DMS53 treated with DMSO at 0.1 percent for 48 hours (cell line): ENCODE results near the gene ABCG2.
"Not testable (repeated sequence)": the region's sequence is repeated elsewhere in the genome, so short reads cannot be mapped to it uniquely, and the experiment has no call there.

ENCODE experiments used
- DNase-seq: peaks from one replicate; lab custom pipeline; 2025; ENCODE audit not compliant: unreplicated experiment; lab: John Stamatoyannopoulos, UW

ABCG2 gene

DNA sequence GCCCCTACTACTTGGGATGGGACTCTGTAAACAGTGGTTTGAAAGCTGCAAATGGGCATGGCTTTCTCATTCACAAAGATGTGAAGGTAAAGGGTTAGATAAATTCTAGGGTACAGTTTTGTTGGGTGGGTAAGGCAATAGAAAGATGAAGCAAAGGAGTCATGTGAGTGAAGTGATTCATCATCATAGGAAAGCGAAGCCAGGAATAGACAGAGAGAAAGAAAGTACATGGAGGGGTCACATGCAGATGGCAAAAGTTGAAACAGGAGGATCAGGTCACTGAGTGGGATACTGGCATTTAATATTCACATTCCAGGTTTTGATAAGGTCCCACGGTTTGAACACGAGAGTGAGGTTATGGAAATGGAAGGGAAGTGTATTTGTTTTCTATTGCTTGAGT lies 8.2 kb upstream of the ABCG2 start:
- DNase-seq = no peak

DNA sequence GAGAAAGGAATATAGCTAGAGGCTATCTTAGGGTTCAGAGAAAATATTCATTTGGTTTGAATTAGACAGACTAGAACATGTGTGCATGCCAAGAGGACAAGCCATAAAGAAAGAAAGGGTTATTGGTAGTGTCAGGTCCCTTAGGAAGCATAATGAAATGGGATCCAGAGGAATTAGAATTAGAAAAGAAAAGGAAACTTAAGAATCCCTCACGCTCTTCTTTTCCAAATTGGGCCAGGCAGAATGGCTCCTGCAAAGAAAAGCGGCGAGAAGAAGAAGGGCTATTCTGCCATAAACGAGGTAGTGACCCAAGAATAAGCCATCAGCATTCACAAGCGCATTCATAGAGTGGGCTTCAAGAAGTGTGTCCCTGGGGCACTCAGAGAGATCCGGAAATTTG lies 4.9 kb upstream of the ABCG2 start:
- no peak for DNase-seq

DNA sequence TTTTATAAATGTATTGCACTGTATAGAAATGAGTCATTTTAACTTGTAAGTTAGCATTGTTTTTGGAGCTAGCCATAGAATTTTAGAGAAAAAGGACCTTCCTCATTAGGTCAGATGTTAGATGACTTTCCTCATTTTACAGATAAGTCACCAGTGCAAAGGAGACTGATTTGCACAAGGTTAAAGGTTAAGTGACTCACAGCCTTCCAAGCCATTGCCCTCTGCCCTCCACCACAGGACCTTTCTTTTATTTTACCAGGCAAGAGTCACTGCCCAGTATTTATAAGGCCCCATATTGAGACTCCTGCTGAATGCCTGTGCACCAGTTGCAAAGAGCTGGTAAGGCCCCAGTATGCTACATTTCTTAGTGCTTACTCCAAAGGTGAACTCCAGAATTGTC lies 4.2 kb upstream of the ABCG2 start:
- DNase-seq = no peak

DNA sequence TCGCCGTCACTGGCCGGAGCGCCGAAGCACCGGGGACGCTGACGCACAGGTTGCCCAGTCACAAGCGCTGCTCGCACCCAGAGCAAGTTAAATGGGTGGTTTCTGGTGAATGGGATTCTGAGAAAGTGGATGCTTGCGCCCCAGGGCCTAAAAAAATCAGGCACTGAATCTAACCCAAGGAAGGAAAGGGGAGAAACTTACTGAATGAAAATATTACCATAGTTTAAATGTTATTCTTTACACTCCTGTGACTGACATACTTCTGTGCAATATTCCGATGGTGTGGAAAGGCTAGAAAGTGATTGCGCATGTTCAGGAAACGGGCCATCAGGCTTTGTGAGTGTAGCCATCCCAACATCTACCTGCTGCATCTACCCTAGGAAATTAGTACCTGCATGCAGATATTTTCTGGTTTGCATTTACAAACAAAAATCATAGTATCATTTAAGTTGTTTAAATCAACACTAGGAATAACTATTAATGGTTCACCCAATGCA lies 838 bp upstream of the ABCG2 start:
- no peak for DNase-seq

DNA sequence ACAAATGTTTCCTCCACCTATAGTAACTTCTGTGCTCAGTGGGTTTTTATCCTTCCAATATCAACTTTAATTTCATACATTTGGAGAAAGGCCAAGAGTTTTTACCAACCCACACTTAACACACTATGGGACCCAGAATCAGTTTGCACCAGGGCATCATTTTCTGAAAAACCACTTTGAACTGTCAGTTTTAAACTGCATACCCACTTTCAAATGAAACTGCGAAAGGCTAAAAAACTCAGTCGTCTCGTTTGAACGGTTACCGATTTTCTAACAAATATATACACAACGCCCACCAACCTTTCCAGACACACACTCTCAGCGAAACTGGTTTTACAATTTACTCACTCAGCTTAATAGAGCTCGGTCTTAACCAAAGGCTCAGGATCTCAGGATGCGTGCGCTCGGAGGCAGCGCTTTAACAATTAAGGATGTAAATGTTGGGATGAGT lies 376 bp downstream of the ABCG2 start:
- no peak for DNase-seq

DNA sequence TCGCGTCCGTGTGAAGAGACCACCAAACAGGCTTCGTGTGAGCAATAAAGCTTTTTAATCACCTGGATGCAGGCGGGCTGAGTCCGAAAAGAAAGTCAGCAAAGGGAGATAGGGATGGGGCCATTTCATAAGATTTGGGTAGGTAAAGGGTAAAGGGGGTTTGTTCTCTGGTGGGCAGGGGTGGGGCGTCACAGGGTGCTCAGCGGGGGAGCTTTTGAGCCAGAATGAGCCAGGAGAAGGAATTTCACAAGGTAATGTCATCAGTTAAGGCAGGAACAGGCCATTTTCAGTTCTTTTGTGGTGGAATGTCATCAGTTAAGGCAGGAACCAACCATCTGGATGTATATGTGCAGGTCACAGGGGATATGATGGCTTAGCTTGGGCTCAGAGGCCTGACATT lies 6.1 kb downstream of the ABCG2 start:
- not testable (repeated sequence) for DNase-seq

DNA sequence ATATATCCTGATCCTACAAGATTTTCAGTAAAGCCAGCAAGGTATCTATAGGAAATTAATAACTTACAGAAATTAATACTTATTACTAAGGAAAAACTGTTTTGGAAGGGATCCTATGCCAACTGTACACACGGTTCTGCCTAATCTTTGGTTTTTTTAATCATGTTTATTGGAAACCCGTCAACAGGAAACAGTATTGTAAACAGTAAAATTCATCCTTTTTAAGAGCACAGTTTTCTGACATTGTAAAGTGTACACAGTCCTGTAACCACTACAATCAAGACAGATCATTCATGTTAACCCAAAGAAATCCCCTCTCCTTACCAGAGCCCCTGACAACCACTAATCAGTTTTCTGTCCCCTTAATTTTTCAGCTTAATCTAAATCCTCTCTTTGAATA lies 9.9 kb downstream of the ABCG2 start:
- no peak for DNase-seq

DNA sequence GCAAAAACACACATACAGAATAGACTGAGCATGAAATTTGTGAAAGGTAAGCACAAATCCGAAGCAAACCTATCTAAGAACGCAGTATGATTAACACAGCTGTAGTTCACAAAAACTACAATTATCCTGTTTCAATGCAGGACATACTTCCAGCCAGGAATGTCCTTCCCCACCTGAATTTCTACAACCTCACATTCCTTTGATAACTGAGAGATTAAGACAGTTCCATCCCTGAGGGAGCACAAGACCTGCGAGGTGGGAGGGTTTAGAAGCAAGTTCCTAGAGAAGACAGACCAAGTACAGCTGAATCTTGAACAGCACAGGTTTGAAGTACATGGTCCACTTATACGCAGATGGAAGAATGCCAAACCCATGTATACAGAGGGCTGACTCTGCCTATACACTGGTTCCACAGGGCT lies 10.6 kb downstream of the ABCG2 start:
- DNase-seq = no peak

DNA sequence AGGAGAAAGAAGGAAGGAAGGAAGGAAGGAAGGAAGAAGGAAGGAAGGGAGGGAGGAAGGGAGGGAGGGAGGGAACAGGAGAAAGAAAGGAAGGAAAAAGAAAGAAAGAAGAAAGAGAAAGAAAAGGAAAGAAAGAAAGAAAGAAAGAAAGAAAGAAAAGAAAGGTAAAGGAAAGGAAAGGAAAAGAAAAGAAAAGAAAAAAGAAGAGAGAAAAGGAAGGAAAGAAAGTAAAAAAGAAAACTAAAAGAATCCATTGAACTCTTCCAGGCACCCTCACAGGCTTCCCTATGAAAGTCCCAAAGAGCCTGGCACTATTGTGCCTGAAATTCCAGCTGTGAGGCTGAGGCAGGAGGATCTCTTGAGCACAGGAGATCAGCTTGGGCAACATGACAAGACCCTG lies 11.5 kb downstream of the ABCG2 start:
- no peak for DNase-seq

DNA sequence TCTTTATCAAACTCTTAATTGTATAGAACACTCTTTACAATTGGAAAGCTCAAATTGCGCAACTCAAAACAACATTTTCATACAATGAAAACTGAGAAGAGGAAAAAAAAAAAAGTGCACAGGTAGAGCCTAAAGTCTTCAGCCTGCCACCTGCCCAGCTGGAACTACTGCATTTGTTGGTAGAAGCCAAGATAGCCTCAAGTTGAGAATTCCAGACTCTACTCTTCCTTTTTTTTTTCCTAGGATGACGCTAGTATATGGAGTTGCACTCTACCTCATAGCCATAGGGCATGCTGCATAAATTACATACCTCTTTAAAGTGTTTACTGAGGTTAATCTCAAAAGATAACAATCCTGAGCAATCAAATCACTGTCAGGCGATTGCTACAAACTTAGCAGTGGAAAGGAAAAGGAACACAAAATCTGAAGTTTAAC lies 13.6 kb downstream of the ABCG2 start:
- no peak for DNase-seq

DNA sequence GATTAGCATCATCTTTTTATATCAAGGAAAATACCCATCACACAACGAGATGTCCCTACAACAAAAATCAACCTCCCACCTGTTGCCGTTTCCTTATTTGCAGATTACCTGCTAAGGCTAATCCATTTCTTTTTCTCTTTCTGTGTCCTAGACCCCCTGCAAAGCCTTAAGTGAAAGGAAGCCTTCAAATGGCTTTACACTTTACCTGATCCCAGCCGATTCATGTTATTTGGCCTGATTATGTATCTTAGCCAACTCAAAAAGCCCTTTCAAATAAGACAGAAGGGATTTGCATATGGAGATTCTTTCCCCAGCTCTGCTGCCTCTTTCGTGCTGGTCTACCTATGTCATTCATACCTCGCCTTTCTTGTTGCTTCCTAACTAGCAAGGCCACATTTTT lies 14.4 kb downstream of the ABCG2 start:
- DNase-seq = no peak

DNA sequence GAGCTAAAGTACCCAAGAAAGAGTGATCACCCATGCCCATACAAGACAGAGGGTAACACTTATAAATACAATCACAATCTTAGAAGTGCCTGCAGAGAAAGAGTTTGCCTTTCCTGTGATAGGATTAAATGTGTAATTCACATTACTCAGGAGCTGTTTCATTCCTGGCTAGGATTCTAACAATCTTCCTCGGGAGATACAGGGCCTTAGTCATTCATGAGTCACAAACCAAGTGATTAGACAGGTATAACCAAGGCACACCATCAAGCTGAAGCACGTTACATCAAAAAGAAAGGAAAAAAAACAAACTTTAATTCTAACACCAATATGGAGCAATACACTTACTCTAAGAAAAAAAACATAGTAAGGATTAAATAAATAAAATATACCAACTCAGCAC lies 14.9 kb downstream of the ABCG2 start:
- no peak for DNase-seq

DNA sequence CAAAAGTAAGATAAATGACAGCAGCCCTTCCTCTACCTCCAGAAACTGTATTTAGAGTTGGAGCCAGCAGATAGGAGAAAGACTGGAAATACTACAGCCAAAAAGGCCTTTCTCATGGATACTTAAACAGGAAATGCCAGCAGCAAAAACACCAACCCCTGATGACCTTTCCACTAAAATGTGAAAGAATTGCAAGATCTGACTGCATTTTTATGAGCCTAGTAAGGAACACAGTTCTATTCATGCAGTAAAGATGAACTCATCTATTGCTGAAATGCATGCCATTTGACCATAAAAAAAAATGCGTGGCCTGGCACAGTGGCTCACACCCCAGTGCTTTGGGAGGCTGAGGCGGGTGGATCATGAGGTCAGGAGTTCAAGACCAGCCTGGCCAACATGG lies 19.9 kb downstream of the ABCG2 start:
- DNase-seq = no peak

DNA sequence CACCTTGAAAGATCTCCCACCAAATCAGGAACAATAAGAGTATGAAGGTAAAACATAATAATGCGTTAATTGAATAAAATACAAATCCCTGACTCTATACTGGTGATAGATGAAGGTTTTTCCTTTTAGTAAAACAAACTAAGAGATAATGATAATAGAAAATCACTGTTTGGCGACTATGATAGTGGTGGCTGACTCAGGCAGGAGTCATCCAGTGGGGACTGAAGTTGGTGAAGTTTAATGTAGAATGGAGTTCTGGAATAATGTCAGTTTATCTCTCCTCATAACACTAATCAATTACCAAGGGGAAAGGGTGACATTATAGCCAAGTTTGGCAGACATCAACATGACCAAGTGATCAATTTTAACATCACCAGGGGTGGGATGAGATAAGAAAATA lies 21.3 kb downstream of the ABCG2 start:
- DNase-seq = no peak

DNA sequence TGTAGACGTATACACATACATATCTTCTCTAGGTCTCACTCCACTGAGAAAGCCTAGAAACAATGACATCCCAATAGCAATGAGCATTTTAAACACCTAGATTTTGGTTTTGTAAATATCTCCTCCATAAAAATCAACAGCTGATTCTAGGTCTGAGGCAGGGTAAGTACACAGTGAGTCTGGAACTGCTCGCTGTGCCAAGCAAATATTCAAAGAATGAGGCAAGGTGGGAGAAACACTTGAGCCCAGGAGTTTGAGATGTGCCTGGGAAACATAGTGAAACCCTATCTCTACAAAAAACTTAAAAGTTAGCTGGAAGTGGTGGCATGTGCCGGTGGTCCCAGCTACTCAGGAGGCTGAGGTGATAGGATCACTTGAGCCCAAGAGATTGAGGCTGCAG lies 22.2 kb downstream of the ABCG2 start:
- no peak for DNase-seq

DNA sequence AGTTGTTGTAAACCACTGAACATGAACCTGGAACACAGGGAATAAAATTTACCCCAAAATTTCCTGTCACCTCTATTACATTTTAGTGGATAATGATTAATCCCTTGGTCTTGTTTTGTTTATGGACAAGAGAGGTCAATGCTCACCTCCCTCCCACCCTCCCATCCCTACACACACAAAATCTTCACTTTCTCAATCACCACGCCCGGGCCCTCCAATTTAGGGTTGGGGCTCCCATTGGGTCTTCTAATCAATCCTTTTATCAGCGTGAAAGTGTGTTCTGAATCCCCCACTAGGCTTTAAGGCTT lies 23.1 kb downstream of the ABCG2 start:
- no peak for DNase-seq

DNA sequence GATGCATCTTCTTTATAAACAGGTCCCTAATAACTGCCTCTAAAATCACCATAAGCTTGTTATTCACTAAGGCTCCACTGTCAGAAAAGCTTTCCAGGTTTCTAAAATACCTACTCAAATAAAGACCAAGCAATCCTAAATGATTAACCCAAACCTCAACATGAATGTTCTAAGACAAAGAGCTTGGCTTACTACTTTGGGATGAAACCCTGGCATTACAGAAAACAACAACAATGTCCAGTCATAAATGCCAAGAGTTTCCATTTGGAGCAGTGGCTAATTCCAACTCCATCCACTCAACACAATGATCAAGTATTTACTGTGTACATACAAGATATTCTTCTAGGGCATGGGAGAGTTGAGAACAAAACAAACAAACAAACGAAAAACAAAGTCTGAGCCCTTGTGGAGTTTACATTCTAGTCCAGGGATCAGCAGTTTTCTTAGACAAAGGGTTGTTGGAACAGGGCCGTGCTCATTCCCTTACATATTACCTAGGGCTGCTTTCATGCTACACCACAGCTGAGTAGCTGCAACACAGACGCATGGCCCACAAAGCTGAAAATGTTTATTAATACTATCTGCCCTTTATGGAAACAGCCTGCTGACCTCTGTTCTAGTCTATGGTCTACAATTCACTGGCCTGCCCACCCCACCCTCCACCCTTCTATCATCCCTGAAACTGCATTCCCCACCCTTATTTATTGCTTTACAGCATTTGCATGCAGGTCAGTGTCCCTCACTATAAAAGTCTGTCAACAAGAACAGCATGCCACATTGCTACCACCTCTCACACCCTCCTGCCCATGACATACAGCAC lies 23.7 kb downstream of the ABCG2 start:
- no peak for DNase-seq

DNA sequence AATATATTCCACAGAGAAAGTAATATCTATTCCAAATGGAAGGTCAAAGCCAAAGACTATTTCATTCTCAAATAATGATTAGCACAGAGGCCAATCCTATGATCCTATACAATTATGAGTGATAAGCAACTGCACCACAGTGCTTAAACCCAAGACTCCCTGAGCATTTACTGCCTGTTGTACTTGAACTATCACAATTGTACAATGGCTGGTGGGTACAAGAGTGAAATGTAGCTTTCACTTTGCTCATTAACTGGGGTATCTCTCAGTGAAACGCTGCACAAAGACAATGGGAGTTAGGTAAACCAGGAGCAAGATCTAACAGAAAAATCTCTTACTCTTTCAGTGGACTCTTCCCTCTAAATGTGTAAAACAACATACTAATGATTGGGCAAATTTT lies 24.3 kb downstream of the ABCG2 start:
- DNase-seq = no peak

DNA sequence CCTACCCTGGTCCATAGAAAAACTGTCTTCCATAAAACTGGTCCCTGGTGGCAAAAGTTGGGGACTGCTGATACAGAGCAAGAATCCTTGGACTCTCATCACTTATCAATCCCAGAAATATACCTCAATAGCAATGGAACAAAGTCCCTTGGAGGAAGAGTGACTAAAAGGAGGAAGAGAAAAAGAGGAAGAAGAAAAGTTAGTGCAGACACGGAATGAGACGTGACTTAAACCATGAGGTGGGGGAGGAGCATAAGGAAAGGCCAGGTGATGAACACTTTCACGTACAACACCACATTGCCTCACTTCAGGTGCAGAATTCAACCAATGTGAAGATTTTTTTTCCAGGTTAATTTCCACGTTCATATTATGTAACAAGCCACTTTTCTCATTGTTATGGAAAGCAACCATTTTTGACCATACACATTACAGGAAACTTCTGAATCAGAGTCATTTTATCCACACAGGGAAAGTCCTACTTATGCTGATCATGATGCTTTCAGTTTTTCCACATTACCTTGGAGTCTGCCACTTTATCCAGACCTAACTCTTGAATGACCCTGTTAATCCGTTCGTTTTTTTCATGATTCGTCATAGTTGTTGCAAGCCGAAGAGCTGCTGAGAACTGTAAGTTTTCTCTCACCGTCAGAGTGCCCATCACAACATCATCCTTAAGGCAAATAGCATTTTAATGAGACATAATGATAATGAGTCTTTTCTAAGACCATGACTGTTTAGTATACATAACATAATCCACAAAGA lies 27.7 kb downstream of the ABCG2 start:
- no peak for DNase-seq

DNA sequence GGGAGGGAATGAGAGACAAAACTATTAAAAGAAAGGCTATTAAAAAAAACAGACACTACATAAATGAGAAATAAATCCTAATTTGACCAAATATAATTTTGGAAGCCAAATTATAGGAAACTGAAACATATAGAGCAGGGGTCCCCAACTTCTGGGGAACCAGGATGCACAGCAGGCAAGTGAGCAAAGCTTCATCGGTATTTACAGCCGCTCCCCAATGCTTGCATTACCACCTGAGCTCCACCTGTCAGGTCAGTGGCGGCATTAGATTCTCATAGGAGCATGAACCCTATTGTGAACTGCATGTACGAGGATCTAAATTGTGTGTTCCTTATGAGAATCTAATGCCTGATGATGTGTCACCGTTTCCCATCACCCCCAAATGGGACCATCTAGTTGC lies 28.4 kb downstream of the ABCG2 start:
- no peak for DNase-seq

DNA sequence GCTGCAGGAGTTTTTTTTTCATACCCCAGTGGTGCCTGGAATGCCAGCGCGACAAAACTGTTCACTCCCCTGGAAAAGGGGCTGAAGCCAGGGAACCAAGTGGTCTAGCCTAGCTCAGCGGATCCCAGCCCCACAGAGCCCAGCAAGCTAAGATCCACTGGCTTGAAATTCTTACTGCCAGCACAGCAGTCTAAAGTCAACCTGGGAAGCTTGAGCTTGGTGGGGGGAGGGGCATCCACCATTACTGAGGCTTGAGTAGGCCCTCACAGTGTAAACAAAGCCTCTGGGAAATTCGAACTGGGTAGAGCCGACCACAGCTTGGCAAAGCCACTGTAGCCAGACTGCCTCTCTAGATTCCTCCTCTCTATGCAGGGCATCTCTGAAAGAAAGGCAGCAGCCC lies 36.2 kb downstream of the ABCG2 start:
- not testable (repeated sequence) for DNase-seq

DNA sequence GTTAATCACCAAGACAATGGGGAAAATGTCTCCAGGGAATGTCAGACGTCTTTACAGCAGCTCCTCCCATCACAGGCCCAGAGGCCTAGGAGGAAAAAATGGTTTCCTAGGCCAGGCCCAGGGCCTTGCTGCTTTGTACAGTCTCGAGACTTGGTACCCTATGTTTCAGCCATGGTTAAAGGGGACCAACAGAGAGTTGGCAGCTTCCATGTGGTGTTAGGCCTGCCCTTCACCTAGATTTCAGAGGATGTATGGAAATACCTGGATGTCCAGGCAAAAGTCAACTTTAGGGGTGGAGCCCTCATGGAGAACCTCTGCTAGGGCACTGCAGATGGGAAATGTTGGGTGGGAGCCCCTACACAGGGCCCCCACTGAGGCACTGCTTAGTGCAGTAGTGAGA lies 38.5 kb downstream of the ABCG2 start:
- DNase-seq = no peak
